C4-2B (cell line): ENCODE data around the gene PSTPIP1.

Experiments
- ZFX ChIP-seq: fragments of 450-650 bp; IDR thresholded peaks from 2 replicates; pipeline ENCODE4 v1.6.1; 2017
- TF ChIP-seq, protein P1 (sequence below): fragments of 450-650 bp; conservative IDR thresholded peaks from 2 replicates; pipeline ENCODE4 v1.5.1; 2017; ENCODE audit warnings: mild to moderate bottlenecking

GRCh38 chr15:76954744-76955143 lies 40.2 kb upstream of the PSTPIP1 start:
- TF ChIP-seq, protein P1, sequence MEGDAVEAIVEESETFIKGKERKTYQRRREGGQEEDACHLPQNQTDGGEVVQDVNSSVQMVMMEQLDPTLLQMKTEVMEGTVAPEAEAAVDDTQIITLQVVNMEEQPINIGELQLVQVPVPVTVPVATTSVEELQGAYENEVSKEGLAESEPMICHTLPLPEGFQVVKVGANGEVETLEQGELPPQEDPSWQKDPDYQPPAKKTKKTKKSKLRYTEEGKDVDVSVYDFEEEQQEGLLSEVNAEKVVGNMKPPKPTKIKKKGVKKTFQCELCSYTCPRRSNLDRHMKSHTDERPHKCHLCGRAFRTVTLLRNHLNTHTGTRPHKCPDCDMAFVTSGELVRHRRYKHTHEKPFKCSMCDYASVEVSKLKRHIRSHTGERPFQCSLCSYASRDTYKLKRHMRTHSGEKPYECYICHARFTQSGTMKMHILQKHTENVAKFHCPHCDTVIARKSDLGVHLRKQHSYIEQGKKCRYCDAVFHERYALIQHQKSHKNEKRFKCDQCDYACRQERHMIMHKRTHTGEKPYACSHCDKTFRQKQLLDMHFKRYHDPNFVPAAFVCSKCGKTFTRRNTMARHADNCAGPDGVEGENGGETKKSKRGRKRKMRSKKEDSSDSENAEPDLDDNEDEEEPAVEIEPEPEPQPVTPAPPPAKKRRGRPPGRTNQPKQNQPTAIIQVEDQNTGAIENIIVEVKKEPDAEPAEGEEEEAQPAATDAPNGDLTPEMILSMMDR = no peak
- no peak for TF ChIP-seq ZFX
